Type B pancreatic cell (in vitro differentiated cells): ENCODE results near the gene LRBA. TPM values are rescaled to one million over a fixed set of nuclear protein-coding genes. Genes with fewer than 3 reads are reported as not detected.

Source experiments
- DNase-seq: peaks from one replicate; pipeline ENCODE4 v3.0.0; 2021; ENCODE audit warnings: mixed read lengths; ENCODE audit not compliant: unreplicated experiment; ENCODE audit errors: extremely low spot score
- H3K27ac Mint-ChIP-seq: 2 replicates; pipeline ENCODE4 v1.8.0; 2021; ENCODE audit warnings: mild to moderate bottlenecking, mixed read lengths
- H3K27me3 Mint-ChIP-seq: 2 replicates; pipeline ENCODE4 v1.8.0; 2021; ENCODE audit warnings: mixed read lengths
- H3K36me3 Mint-ChIP-seq: 2 replicates; pipeline ENCODE4 v1.8.0; 2021; ENCODE audit warnings: mixed read lengths
- H3K4me1 Mint-ChIP-seq: one replicate; pipeline ENCODE4 v1.8.0; 2021; ENCODE audit warnings: mixed read lengths; ENCODE audit not compliant: unreplicated experiment
- H3K4me3 Mint-ChIP-seq: 2 replicates; pipeline ENCODE4 v1.8.0; 2021; ENCODE audit warnings: mild to moderate bottlenecking, mixed read lengths
- H3K9me3 Mint-ChIP-seq: 2 replicates; pipeline ENCODE4 v1.8.0; 2021; ENCODE audit warnings: mixed read lengths
- total RNA-seq: library from RNA; stranded (reverse); gene quantifications from 2 replicates; pipeline ENCODE4 v1.2.1, GENCODE V29; 2021; ENCODE audit warnings: low replicate concordance
- TF ChIP-seq, protein P1 (sequence below): fragments of 200-600 bp; sonication (generic); conservative IDR thresholded peaks from 2 replicates; pipeline ENCODE4 v1.5.0; 2021; ENCODE audit warnings: antibody characterized with exemption, mild to moderate bottlenecking

LRBA gene
- total RNA-seq, 1 donor from 2014 or later, result 64.5 TPM

- Mint-ChIP-seq H3K36me3 (peaks cover 38% of the 10 kb centered on the region), H3K27ac (peak overlapping the region; percentile 75), H3K27me3 (no peaks in the 10 kb centered on the region), H3K4me3 (peak overlapping the region; percentile 30), H3K4me1 (peaks cover 5% of the 10 kb centered on the region), H3K9me3 (no peaks in the 10 kb centered on the region)
- no peak for DNase-seq
- TF ChIP-seq, protein P1, sequence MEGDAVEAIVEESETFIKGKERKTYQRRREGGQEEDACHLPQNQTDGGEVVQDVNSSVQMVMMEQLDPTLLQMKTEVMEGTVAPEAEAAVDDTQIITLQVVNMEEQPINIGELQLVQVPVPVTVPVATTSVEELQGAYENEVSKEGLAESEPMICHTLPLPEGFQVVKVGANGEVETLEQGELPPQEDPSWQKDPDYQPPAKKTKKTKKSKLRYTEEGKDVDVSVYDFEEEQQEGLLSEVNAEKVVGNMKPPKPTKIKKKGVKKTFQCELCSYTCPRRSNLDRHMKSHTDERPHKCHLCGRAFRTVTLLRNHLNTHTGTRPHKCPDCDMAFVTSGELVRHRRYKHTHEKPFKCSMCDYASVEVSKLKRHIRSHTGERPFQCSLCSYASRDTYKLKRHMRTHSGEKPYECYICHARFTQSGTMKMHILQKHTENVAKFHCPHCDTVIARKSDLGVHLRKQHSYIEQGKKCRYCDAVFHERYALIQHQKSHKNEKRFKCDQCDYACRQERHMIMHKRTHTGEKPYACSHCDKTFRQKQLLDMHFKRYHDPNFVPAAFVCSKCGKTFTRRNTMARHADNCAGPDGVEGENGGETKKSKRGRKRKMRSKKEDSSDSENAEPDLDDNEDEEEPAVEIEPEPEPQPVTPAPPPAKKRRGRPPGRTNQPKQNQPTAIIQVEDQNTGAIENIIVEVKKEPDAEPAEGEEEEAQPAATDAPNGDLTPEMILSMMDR, result no peak
Observed at GRCh38 chr4:150849016-150849415, 166.1 kb downstream of the LRBA start.

DNA sequence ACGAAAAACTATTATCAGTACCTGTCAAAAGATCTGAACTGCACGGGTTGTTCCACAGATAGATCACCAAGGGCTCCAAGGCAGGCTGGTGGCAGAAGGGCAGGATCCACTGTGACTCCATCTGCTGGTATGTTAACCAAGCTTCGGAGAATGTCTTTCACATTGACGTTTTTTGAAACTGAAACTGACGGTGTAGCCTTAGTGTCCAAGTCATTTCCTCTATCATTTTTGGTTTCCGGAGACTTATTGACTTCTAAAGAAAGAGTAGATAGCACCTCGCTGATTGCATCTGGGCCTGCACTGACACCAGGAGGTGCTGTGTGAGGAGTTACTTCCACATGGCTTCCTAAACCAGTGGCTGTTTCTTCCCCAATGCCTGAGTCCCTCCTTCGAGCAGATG is 186.9 kb downstream of the LRBA start:
- no peaks in the 10 kb centered on the region for H3K9me3 Mint-ChIP-seq
- DNase-seq, result no peak
- no peak overlapping the region for H3K4me3 Mint-ChIP-seq
- TF ChIP-seq, protein P1, result no peak
- no peak overlapping the region for H3K27ac Mint-ChIP-seq
- no peaks in the 10 kb centered on the region for H3K4me1 Mint-ChIP-seq
- H3K27me3 Mint-ChIP-seq, result no peaks in the 10 kb centered on the region
- peaks cover 56% of the 10 kb centered on the region for H3K36me3 Mint-ChIP-seq

DNA sequence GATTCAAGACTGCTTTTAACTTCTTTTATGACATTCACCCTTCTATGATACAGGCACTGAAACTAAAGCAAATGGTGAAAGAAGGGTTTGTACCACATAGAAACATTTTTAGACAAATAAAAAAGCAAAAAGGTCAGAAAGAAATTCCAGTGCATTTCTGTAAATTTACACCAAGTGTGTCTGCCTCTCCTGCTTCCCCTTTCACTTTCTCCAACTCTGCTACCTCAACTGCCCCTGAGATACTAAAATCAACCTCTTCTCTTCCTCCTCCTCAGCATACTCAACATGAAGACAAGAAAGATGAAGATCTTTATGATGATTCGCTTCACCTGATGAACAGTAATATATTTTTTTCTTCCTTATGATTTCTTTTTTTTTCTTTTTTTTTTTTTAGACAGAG is 187.9 kb downstream of the LRBA start:
- Mint-ChIP-seq H3K27ac (no peak overlapping the region), H3K27me3 (no peaks in the 10 kb centered on the region), H3K36me3 (peaks cover 56% of the 10 kb centered on the region), H3K4me3 (no peak overlapping the region), H3K9me3 (no peaks in the 10 kb centered on the region), H3K4me1 (no peaks in the 10 kb centered on the region)
- DNase-seq, result no peak
- TF ChIP-seq, protein P1, result no peak

DNA sequence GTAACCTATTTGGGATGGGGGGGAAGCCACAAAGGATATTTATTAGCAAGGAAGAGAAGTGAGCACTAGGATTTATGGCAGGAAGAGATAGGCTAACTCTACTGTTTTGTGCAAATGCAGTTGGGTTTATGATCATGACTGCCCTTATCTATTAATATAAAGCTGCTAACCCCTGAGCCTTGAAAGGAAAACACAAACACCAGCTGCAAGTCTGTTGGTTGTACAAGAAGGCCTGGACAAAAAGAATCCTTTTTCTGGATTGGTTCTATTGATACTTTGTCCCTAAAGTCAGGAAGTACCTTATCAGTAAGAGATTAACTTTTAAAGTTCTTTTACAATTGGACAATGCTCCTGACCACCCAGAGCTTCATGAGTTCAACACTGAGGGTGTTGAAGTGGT is 188.8 kb downstream of the LRBA start:
- TF ChIP-seq, protein P1, result no peak
- Mint-ChIP-seq H3K4me3 (no peak overlapping the region), H3K4me1 (peaks cover 6% of the 10 kb centered on the region), H3K27ac (no peak overlapping the region), H3K9me3 (no peaks in the 10 kb centered on the region), H3K36me3 (peaks cover 56% of the 10 kb centered on the region), H3K27me3 (no peaks in the 10 kb centered on the region)
- DNase-seq, result no peak

DNA sequence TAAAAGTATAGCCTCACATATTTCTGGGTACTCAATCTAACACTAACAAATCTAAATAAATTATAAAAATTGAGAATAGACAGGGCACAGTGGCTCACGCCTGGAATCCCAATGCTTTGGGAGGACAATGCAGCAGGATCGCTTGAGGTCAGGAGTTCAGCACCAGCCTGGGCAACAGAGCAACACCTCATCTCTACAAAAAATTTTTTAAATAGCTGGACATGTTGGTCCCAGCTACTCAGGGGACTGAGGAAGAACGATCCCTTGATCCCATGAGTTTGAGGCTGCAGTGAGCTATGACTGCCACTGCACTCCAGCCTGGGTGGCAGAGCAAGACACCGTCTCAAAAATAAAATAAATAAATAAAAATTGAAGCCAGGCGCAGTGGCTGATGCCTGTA is 192.7 kb downstream of the LRBA start:
- peaks cover 34% of the 10 kb centered on the region for H3K36me3 Mint-ChIP-seq
- H3K4me1 Mint-ChIP-seq, result peaks cover 6% of the 10 kb centered on the region
- TF ChIP-seq, protein P1, result no peak
- no peaks in the 10 kb centered on the region for H3K9me3 Mint-ChIP-seq
- no peak for DNase-seq
- no peak overlapping the region for H3K27ac Mint-ChIP-seq
- no peak overlapping the region for H3K4me3 Mint-ChIP-seq
- no peaks in the 10 kb centered on the region for H3K27me3 Mint-ChIP-seq

DNA sequence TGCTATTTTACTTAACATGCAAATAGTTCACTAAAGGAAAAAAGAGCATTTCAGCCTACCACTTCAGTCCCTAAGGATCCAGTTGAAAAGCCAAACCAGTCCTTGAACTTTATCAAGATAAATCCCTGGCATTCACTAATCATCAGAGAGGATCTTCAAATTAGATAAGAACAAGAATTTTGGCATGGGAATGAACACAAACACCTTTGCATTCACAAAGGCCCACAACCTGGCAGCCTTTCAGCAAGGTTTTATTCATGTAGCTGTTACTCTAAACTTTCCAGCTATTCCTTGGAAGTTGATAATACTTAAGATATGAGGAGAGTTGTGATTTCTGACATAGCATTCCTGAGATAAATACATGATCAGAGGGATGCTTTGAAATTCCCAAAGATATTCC is 193.4 kb downstream of the LRBA start:
- Mint-ChIP-seq H3K36me3 (peaks cover 30% of the 10 kb centered on the region), H3K9me3 (no peaks in the 10 kb centered on the region), H3K27me3 (no peaks in the 10 kb centered on the region), H3K4me3 (no peak overlapping the region), H3K4me1 (peaks cover 6% of the 10 kb centered on the region), H3K27ac (no peak overlapping the region)
- DNase-seq, result no peak
- TF ChIP-seq, protein P1, result no peak
